H9 (cell line): Measurements from ENCODE around the gene TGM3. TPM values are rescaled to one million over a fixed set of nuclear protein-coding genes. Genes with fewer than 3 reads are reported as not detected.

ENCODE experiments used
- DNase-seq: peaks from one replicate; pipeline ENCODE4 v3.0.0-alpha.2; 2017
- H2AFZ ChIP-seq: one replicate; pipeline ENCODE4 v1.6.1; 2013; ENCODE audit warnings: mild to moderate bottlenecking, low read length, control low read depth, moderate library complexity
- H2AK5ac ChIP-seq: 2 replicates; pipeline ENCODE4 v1.6.1; 2013; ENCODE audit warnings: low read length, control low read depth, mixed read lengths; ENCODE audit not compliant: insufficient read length
- H2BK120ac ChIP-seq: one replicate; pipeline ENCODE4 v1.6.1; 2013; ENCODE audit warnings: low read depth, mild to moderate bottlenecking, low read length, control low read depth, inconsistent platforms; ENCODE audit not compliant: poor library complexity, severe bottlenecking
- H2BK12ac ChIP-seq: 2 replicates; pipeline ENCODE4 v1.6.1; 2013; ENCODE audit warnings: low read length, control low read depth, mixed read lengths, low read depth; ENCODE audit not compliant: insufficient read length
- H2BK15ac ChIP-seq: 2 replicates; pipeline ENCODE4 v1.6.1; 2013; ENCODE audit warnings: low read depth, low read length, control low read depth
- H2BK20ac ChIP-seq: one replicate; pipeline ENCODE4 v1.6.1; 2013; ENCODE audit warnings: low read depth, mild to moderate bottlenecking, low read length, control low read depth, inconsistent platforms; ENCODE audit not compliant: poor library complexity, severe bottlenecking
- H2BK5ac ChIP-seq: 2 replicates; pipeline ENCODE4 v1.6.1; 2013; ENCODE audit warnings: low read length, control low read depth, mixed read lengths; ENCODE audit not compliant: insufficient read length
- H3K14ac ChIP-seq: 2 replicates; pipeline ENCODE4 v1.6.1; 2013; ENCODE audit warnings: low read length, control low read depth; ENCODE audit not compliant: insufficient read depth
- H3K18ac ChIP-seq: 2 replicates; pipeline ENCODE4 v1.6.1; 2013; ENCODE audit warnings: low read depth, mild to moderate bottlenecking, mixed read lengths, low read length, control low read depth; ENCODE audit not compliant: insufficient read length
- H3K23ac ChIP-seq: 2 replicates; pipeline ENCODE4 v1.6.1; 2013; ENCODE audit warnings: low read length, control low read depth, mixed read lengths, low read depth; ENCODE audit not compliant: insufficient read length
- H3K23me2 ChIP-seq: 2 replicates; pipeline ENCODE4 v1.6.1; 2013; ENCODE audit warnings: low read depth, mild to moderate bottlenecking, mixed read lengths, low read length, control low read depth; ENCODE audit not compliant: insufficient read length, poor library complexity, severe bottlenecking
- H3K27ac ChIP-seq: 2 replicates; pipeline ENCODE4 v1.5.1; 2013; ENCODE audit warnings: low read length, control low read depth, mixed read lengths, low read depth; ENCODE audit not compliant: insufficient read length
- H3K27me3 ChIP-seq: 2 replicates; pipeline ENCODE4 v1.6.1; 2013; ENCODE audit warnings: low read length, control low read depth, inconsistent platforms; ENCODE audit not compliant: insufficient read depth
- H3K4ac ChIP-seq: 2 replicates; pipeline ENCODE4 v1.6.1; 2013; ENCODE audit warnings: low read depth, mild to moderate bottlenecking, control low read depth, inconsistent platforms, low read length, moderate library complexity
- H3K4me1 ChIP-seq: 2 replicates; pipeline ENCODE4 v1.6.1; 2013; ENCODE audit warnings: low read length, control low read depth, inconsistent platforms; ENCODE audit not compliant: insufficient read depth
- H3K4me2 ChIP-seq: 2 replicates; pipeline ENCODE4 v1.6.1; 2013; ENCODE audit warnings: low read length, control low read depth, mixed read lengths; ENCODE audit not compliant: insufficient read length, insufficient read depth
- H3K56ac ChIP-seq: 2 replicates; pipeline ENCODE4 v1.6.1; 2013; ENCODE audit warnings: low read depth, mild to moderate bottlenecking, mixed read lengths, low read length, control low read depth; ENCODE audit not compliant: insufficient read length
- H3K79me1 ChIP-seq: 2 replicates; pipeline ENCODE4 v1.6.1; 2013; ENCODE audit warnings: low read depth, mild to moderate bottlenecking, moderate library complexity, low read length, control low read depth, inconsistent platforms; ENCODE audit not compliant: insufficient read depth, poor library complexity, severe bottlenecking
- H3K79me2 ChIP-seq: 2 replicates; pipeline ENCODE4 v1.6.1; 2013; ENCODE audit warnings: low read length, control low read depth, inconsistent platforms; ENCODE audit not compliant: insufficient read depth
- H3K9ac ChIP-seq: 2 replicates; pipeline ENCODE4 v1.6.1; 2013; ENCODE audit warnings: low read length, control low read depth, mixed read lengths; ENCODE audit not compliant: insufficient read length; ENCODE audit errors: extremely low read depth
- H3K9me3 ChIP-seq: one replicate; pipeline ENCODE4 v1.6.1; 2013; ENCODE audit warnings: low read depth, low read length, inconsistent platforms; ENCODE audit not compliant: control insufficient read depth
- H3T11ph ChIP-seq: one replicate; pipeline ENCODE4 v1.6.1; 2013; ENCODE audit warnings: mild to moderate bottlenecking, low read length, control low read depth, inconsistent platforms
- H4K20me1 ChIP-seq: one replicate; pipeline ENCODE4 v1.6.1; 2013; ENCODE audit not compliant: control insufficient read depth, insufficient read length, insufficient read depth
- H4K5ac ChIP-seq: 2 replicates; pipeline ENCODE4 v1.6.1; 2013; ENCODE audit warnings: low read depth, mild to moderate bottlenecking, mixed read lengths, low read length, control low read depth; ENCODE audit not compliant: insufficient read length
- H4K8ac ChIP-seq: replicated peaks from 2 replicates; pipeline ENCODE4 v1.6.1; 2013; ENCODE audit warnings: low read length, control low read depth, mixed read lengths, low read depth; ENCODE audit not compliant: insufficient read length
- H4K91ac ChIP-seq: 2 replicates; pipeline ENCODE4 v1.6.1; 2013; ENCODE audit warnings: low read depth, mild to moderate bottlenecking, moderate library complexity, mixed read lengths, low read length, control low read depth; ENCODE audit not compliant: insufficient read length
- H3K27ac Mint-ChIP-seq, 3 experiments: 2 replicates in 2 of 3; 3 replicates in 1 of 3; pipeline ENCODE4 v1.8.0; 2020 to 2021; ENCODE audit warnings: mixed read lengths in 3 of 3, mild to moderate bottlenecking in 1 of 3, moderate library complexity in 1 of 3
- H3K27me3 Mint-ChIP-seq: 2 replicates; pipeline ENCODE4 v1.8.0; 2021; ENCODE audit warnings: low read depth, mild to moderate bottlenecking, moderate library complexity, mixed read lengths
- H3K36me3 Mint-ChIP-seq, 3 experiments: 2 replicates in 2 of 3; 3 replicates in 1 of 3; pipeline ENCODE4 v1.8.0; 2020 to 2021; ENCODE audit warnings: low read depth in 3 of 3, mixed read lengths in 3 of 3; ENCODE audit not compliant: insufficient read depth in 1 of 3
- H3K4me1 Mint-ChIP-seq, 2 experiments: 2 replicates each; pipeline ENCODE4 v1.8.0; 2020; ENCODE audit warnings: mixed read lengths in 2 of 2
- H3K4me3 Mint-ChIP-seq, 2 experiments: 2 replicates in 1 of 2; 3 replicates in 1 of 2; pipeline ENCODE4 v1.8.0; 2020 to 2021; ENCODE audit warnings: mild to moderate bottlenecking in 2 of 2, mixed read lengths in 2 of 2, moderate library complexity in 1 of 2
- H3K9me3 Mint-ChIP-seq, 2 experiments: 2 replicates in 1 of 2; 3 replicates in 1 of 2; pipeline ENCODE4 v1.8.0; 2020; ENCODE audit warnings: mild to moderate bottlenecking in 2 of 2, mixed read lengths in 2 of 2, moderate library complexity in 1 of 2
- CTCF ChIP-seq: fragments of 200-600 bp; sonication (generic); conservative IDR thresholded peaks from 3 replicates; pipeline ENCODE4 v1.8.0; 2021; ENCODE audit warnings: antibody characterized with exemption, mild to moderate bottlenecking
- WGBS: extraction: QIAGEN DNeasy Blood & Tissue Kit; methylation state at CpG from one replicate; pipeline ENCODE4 v1.1.7; 2013; ENCODE audit warnings: missing lambda C conversion rate, low lambda C conversion rate, mixed read lengths; ENCODE audit not compliant: insufficient read length; ENCODE audit errors: extremely low coverage; 5-methylcytosine and 5-hydroxymethylcytosine counted together
- total RNA-seq: library from RNA; stranded (reverse); gene quantifications from 2 replicates; pipeline ENCODE4 v1.2.1, GENCODE V29; 2021

TGM3 gene
- total RNA-seq, 1 experiment from 2014 or later = not detected

DNA sequence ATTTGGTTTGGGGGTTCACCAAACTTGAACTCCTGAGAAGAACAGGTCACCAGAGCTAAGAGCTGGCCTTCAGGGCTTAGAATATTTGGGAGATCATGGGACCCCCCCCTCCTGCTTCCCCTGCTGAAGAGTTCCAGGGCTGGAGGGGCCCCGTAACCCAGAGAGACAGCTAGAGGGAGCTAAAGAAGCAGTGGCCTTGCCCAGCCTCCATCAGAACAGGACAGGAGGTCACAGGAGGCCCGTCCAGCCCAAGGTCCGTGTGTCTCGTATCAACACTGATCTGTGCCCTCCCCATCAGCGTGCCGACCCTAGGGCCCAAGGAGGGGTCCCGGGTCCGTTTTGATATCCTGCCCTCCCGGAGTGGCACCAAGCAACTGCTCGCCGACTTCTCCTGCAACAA is 44.3 kb downstream of the TGM3 start:
- Histone ChIP-seq H3K4me1 (no peaks in the 10 kb centered on the region), H3K18ac (no peak overlapping the region), H2BK15ac (no peak overlapping the region), H2BK120ac (no peak overlapping the region), H4K91ac (no peak overlapping the region), H3K79me1 (no peaks in the 10 kb centered on the region), H2BK20ac (no peak overlapping the region), H3K23me2 (no peaks in the 10 kb centered on the region), H3K14ac (no peak overlapping the region), H2AFZ (no peak overlapping the region), H4K8ac (no peak overlapping the region), H3K9ac (no peak overlapping the region), H4K20me1 (no peaks in the 10 kb centered on the region), H3K4ac (no peak overlapping the region), H3T11ph (no peak overlapping the region), H2BK12ac (no peak overlapping the region), H3K9me3 (no peaks in the 10 kb centered on the region), H3K56ac (no peak overlapping the region), H3K27ac (no peak overlapping the region), H4K5ac (no peak overlapping the region), H3K23ac (no peak overlapping the region), H3K4me2 (no peak overlapping the region), H3K79me2 (no peaks in the 10 kb centered on the region), H2AK5ac (no peak overlapping the region), H2BK5ac (no peak overlapping the region), H3K27me3 (no peaks in the 10 kb centered on the region)
- DNase-seq = no peak
- Mint-ChIP-seq H3K4me1 (no peaks in the 10 kb centered on the region; a peak in 1 of 4 replicates), H3K9me3 (no peaks in the 10 kb centered on the region), H3K36me3 (no peaks in the 10 kb centered on the region), H3K4me3 (no peak overlapping the region), H3K27me3 (no peaks in the 10 kb centered on the region; the same call in none of the 2 replicates), H3K27ac (no peak overlapping the region)
- WGBS = no CpG with 5 or more reads among the region's 11 CpGs
- TF ChIP-seq CTCF = peak; percentile 47
